ENCODE results near the gene NME3. TPM values are rescaled to one million over a fixed set of nuclear protein-coding genes. Genes with fewer than 3 reads are reported as not detected.

Gene NME3
- total and polyA plus RNA-seq, 9 of the 15 experiments (the other 6 are each of a cell fraction or from before 2014, with no cell fraction given) = 0.68 to 76.3 (median 11.5) TPM

- no peak for ATAC-seq
- no TSS peak for BruUV-seq (replicated peaks)
- in situ Hi-C loops (cut with MboI) = no loop called here
- no peak for DNase-seq (ENCODE audit: extremely low read depth in 1 of 4, low spot score in 3 of 4)
- Histone ChIP-seq H3K4me1 (replicated peaks in 1 of 2; ENCODE audit: control insufficient read depth in 2 of 2, insufficient read depth in 2 of 2, low read length in 2 of 2) (peaks cover 4 to 17% of the 10 kb centered on the region in 2 experiments; a peak in 2 of 5 replicates), H3K36me3 (ENCODE audit: control insufficient read depth, insufficient read depth, low read length) (peaks cover 55% of the 10 kb centered on the region; the same call in 2 of the 3 replicates), H3K9ac (ENCODE audit: insufficient read depth in 1 of 2, low read depth in 2 of 2, low read length in 2 of 2) (peak overlapping the region in 1 of 2 experiments; percentile 68; a peak in 2 of 4 replicates), H3K4me3 (no peak overlapping the region), H3K9me1 (ENCODE audit: control insufficient read depth, insufficient read depth, low read length) (no peaks in the 10 kb centered on the region), H3K9me3 (replicated peaks; ENCODE audit: control insufficient read depth, insufficient read depth, low read depth, low read length) (no peaks in the 10 kb centered on the region), H2AFZ (ENCODE audit: low read depth, low read length) (no peak overlapping the region), H4K20me1 (replicated peaks; ENCODE audit: control insufficient read depth, insufficient read depth, low read length) (no peaks in the 10 kb centered on the region; the same call in 1 of the 2 replicates), H3K4me2 (ENCODE audit: insufficient read depth, low read length) (no peak overlapping the region), H3K79me2 (ENCODE audit: control insufficient read depth, insufficient read depth, low read length) (peaks cover 17% of the 10 kb centered on the region), H3K27me3 (ENCODE audit: control insufficient read depth in 2 of 2, insufficient read depth in 2 of 2, low read length in 2 of 2) (no peaks in the 10 kb centered on the region), H3K27ac (ENCODE audit: extremely low read depth, low read depth, low read length) (no peak overlapping the region)
- FAIRE-seq = no peak
- WGBS (ENCODE audit: insufficient coverage, low coverage, missing lambda C conversion rate) = 95% methylated on average over 28 of the region's 37 CpGs
- ChIA-PET CTCF (ENCODE audit: low intra/inter-chr PET ratio) (no interaction called here), POLR2A (interaction anchor here (0.6 kb wide), 1 partner anchor 74 kb away, joined by 3 read pairs; no protein-coding TSS in a partner anchor)
- intact Hi-C loops (cut with micrococcal nuclease) = no loop called here
- TF ChIP-seq, protein P1, sequence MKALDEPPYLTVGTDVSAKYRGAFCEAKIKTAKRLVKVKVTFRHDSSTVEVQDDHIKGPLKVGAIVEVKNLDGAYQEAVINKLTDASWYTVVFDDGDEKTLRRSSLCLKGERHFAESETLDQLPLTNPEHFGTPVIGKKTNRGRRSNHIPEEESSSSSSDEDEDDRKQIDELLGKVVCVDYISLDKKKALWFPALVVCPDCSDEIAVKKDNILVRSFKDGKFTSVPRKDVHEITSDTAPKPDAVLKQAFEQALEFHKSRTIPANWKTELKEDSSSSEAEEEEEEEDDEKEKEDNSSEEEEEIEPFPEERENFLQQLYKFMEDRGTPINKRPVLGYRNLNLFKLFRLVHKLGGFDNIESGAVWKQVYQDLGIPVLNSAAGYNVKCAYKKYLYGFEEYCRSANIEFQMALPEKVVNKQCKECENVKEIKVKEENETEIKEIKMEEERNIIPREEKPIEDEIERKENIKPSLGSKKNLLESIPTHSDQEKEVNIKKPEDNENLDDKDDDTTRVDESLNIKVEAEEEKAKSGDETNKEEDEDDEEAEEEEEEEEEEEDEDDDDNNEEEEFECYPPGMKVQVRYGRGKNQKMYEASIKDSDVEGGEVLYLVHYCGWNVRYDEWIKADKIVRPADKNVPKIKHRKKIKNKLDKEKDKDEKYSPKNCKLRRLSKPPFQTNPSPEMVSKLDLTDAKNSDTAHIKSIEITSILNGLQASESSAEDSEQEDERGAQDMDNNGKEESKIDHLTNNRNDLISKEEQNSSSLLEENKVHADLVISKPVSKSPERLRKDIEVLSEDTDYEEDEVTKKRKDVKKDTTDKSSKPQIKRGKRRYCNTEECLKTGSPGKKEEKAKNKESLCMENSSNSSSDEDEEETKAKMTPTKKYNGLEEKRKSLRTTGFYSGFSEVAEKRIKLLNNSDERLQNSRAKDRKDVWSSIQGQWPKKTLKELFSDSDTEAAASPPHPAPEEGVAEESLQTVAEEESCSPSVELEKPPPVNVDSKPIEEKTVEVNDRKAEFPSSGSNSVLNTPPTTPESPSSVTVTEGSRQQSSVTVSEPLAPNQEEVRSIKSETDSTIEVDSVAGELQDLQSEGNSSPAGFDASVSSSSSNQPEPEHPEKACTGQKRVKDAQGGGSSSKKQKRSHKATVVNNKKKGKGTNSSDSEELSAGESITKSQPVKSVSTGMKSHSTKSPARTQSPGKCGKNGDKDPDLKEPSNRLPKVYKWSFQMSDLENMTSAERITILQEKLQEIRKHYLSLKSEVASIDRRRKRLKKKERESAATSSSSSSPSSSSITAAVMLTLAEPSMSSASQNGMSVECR (CRISPR knock-in tag; IDR thresholded peaks at IDR 0.05) = 0 out of 2 replicates have a peak, but pooled peaks have one; percentile 14
- TF ChIP-seq MXD1 (CRISPR knock-in tag; IDR thresholded peaks at IDR 0.05; ENCODE audit: borderline replicate concordance, poor library complexity, severe bottlenecking) (no peak), LCOR (CRISPR knock-in tag; IDR thresholded peaks at IDR 0.05) (no peak)
These were observed 43.4 kb downstream of the NME3 start for GRCh38 chr16:1727651-1728624.
